A549 treated with RU486 at 1 μM for 4 hours (cell line): ENCODE data around the gene MT1H. TPM values are rescaled to one million over a fixed set of nuclear protein-coding genes. Genes with fewer than 3 reads are reported as not detected.

ENCODE experiments used
- total RNA-seq: library from RNA; stranded (reverse); fragments of 200-300 nt; extraction: Qiagen RNA extraction; gene quantifications from 5 replicates; pipeline ENCODE4 v1.2.3, GENCODE V29; 2022; ENCODE audit warnings: low read depth

The MT1H gene
- total RNA-seq: not detected in 5 replicates

DNA sequence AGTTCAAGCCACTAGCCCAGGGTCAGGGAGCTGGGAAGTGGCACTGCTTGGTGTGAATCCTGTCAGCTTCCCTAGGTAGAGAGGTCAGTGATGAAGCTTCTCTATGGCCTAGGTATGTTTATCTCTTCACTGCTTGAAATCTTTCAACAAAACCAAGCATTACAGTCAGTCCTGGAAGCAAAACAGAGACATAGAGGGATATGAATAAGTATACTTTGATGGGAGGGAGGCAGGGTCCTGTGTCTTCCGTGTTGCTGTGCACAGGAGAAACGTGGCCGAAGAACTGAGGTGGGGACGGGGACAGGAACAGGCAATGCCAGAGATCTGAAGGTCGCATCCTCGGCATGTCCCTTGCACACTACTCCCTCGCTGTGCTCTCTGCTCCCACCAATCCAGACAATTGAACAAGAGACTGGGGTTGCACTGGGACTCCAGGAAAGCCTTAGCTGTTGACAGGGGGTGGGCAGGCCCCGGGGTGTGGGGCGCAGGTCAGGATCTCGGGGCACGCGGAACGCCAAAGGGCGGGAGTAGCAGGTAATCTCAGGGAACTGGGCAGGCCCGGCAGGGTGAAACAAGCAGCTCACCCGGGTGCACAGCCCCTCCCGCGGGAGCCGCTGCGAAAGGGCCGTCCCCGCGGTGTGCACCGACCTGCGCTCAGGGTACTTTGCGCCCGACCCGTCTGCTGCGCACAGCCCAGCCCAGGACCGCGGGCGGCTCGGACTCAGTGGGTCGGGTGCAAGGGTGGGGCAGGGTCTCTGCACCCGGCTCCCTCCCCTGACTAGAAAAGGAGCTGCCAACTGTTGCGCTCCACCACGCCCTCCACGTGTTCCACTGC is at the start of gene MT1H:
Gene MT1H (plus strand): TSS at position 810 of the 835 bp plus-strand sequence. CDS start 71 bp downstream, outside the sequence.

DNA sequence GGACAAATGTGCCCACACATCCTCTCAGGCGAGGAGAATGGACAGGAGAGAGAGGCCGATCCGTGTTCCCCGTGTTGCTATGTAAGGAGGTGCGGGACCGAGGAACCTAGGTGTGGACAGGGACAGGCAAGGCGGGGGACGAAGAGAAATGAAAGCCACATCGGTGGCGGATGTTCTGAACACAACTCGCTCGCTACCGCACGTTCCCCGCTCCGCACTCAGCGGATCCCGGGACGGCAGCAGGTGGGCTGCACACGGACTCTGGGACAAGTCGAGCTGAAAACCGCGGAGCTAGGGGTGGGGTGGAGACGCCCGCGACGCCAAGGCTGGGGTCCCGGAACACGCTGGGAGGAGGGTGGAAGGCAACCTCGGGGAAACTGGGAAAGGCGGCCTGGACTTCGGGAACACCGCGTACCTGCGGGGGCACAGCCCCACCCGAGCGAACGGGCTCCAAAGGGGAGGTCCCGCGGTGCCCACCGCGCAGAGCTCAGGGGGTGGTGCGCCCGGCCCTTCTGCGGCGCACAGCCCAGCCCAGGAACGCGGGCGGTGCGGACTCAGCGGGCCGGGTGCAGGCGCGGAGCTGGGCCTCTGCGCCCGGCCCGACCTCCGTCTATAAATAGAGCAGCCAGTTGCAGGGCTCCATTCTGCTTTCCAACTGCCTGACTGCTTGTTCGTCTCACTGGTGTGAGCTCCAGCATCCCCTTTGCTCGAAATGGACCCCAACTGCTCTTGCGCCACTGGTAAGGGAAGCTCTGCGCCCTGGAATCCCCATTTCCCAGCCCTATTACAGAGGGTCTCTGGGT is 44.3 kb upstream of the MT1H start, which contains the start of gene MT1E:
Gene MT1E (plus strand): TSS at position 642 of the 803 bp plus-strand sequence. CDS start 71 bp downstream, at position 713.

DNA sequence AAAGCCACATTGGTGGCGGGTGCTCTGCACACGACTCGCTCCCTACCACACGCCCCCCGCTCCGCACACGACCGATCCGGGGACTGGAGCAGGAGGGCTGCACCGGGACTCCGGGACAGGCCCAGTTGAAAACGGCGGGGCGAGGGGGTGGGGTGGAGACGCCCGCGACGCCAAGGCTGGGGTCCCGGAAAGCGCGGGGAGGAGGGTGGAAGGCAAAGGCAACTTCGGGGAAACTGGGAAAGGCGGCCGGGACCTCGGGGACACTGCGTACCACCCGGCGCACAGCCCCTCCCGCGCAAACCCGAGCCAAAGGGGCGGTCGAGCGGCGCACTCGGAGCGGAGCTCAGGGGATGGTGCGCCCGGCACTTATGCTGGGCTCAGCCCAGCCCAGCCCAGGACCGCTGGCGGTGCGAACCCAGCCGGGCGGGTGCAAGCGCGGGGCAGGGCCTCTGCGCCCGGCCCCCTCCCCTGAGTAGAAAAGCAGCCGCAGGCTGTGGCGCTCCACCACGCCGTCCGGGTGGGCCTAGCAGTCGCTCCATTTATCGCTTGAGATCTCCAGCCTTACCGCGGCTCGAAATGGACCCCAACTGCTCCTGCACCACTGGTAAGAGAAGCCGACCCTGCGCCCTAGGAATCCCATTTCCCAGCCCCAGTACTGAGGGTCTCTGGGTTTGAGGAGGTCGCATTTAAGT is 37.3 kb upstream of the MT1H start, which contains the start of gene MT1M:
Gene MT1M (plus strand): TSS at position 504 of the 692 bp plus-strand sequence. CDS start 73 bp downstream, at position 577.

GRCh38 chr16:56637814-56638750 is 31.5 kb upstream of the MT1H start, which contains the start of gene MT1A:
MT1A (plus strand) TSS chr16:56638666; CDS start chr16:56638739, 73 bp downstream.

DNA sequence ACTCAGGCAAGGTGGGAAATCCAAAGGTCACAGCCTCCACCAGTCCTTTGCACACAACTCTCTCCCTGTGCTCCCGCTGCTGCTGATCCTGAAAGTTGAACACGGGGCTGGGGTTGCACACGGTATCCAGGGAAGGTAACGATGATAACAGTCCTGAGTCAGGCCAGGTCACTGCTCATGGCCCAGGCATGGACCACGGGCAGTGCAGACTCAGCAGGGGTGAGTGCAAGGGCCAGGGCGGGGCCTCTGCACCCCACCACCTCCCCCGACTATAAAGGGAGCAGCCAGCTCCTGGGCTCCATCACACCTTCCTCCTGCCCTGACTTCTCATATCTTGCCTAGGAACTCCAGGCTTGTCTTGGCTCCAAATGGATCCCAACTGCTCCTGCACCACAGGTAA is 18.0 kb upstream of the MT1H start, which contains the start of gene MT1B:
Gene MT1B (plus strand): TSS at position 301 of the 400 bp plus-strand sequence. CDS start 68 bp downstream, at position 369.

GRCh38 chr16:56657555-56658326 is 11.9 kb upstream of the MT1H start, which contains the start of gene MT1F:
MT1F (plus strand) TSS chr16:56657959; CDS start chr16:56658059, 100 bp downstream.

DNA sequence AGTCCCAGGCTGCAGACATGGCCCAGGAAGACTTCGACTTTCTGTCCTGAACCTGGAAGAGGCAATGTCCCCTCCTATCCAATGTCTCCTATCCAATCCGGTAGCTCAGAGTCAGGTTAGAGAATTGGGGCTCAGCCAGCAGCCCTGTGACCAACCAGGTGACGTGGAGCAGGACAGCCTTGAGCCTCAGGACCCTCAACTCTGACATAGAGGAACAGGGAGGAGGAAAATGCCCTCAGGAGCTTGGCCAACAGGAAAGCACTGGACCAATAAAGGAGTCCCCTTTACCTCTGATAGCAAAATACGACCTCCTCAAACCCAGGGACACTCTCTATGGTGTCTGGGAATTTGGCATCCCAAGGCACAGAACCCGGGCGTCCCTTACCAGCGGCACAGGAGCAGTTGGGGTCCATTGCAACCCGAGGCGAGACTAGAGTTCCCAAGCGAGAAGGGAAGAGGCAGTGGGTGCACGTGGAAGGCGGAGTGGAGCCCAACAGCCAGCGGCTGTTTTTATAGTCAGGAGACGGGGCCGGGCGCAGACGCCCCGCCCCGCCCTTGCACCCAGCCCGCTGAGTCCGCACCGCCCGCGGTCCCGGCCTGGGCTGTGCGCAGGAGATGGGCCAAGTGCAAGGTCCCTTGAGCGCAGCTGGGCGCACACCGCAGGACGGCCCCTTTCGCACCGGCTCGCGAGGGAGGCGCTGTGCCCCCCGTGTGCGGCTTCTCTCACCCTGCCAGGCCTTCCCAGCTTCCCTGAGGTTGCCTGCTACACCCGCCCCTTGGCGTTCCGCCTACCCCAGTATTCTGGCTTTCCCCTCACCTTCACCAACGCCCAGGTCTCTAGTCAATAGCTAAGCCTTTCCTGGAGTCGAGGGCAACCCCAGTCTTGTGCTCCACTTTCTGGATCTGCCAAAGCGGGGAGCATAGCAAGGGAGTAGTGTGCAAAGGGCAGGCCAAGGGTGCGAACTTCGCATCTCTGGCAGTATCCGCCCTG is 1.7 kb upstream of the MT1H start, which contains the start of gene MT1G:
Gene MT1G (minus strand): TSS at position 485 of the 991 bp plus-strand sequence. CDS start 72 bp downstream, at position 413.

GRCh38 chr16:56681939-56682702 is 12.5 kb downstream of the MT1H start, which contains the start of gene MT1X:
MT1X (plus strand) TSS chr16:56682470; CDS start chr16:56682541, 71 bp downstream.

Other genes with a start within 250 kb of the MT1H start
- 53.9 to 71.2 TPM (median 63.9 TPM) in 5 replicates for gene AMFR, start 244.3 kb upstream of the MT1H start, total RNA-seq
- gene NUDT21, start 218.5 kb upstream of the MT1H start, total RNA-seq: 105 to 128 TPM (median 110 TPM) in 5 replicates
- gene OGFOD1, start 218.3 kb upstream of the MT1H start, total RNA-seq: 58.4 to 100 TPM (median 74.5 TPM) in 5 replicates
- gene BBS2, start 149.8 kb upstream of the MT1H start, total RNA-seq: 12.0 to 24.6 TPM (median 19.4 TPM) in 5 replicates
- gene MT4, start 104.7 kb upstream of the MT1H start, total RNA-seq: not detected in 5 replicates
- gene MT3, start 80.3 kb upstream of the MT1H start, total RNA-seq: 0.40 to 0.54 TPM in 2 of 5 replicates, not detected in the others
- gene MT2A, start 61.2 kb upstream of the MT1H start, total RNA-seq: 556 to 952 TPM (median 727 TPM) in 5 replicates
- 0.95 TPM in 1 of 5 replicates, not detected in the others for gene MT1E, start 44.0 kb upstream of the MT1H start, total RNA-seq
- not detected in 5 replicates for gene MT1M, start 37.2 kb upstream of the MT1H start, total RNA-seq
- gene MT1A, start 31.1 kb upstream of the MT1H start, total RNA-seq: 17.0 to 21.0 TPM (median 17.8 TPM) in 5 replicates
- gene MT1B, start 17.9 kb upstream of the MT1H start, total RNA-seq: not detected in 5 replicates
- gene MT1F, start 11.9 kb upstream of the MT1H start, total RNA-seq: 10.9 to 16.8 TPM (median 11.8 TPM) in 5 replicates
- gene MT1G, start 1.7 kb upstream of the MT1H start, total RNA-seq: not detected in 5 replicates
- 177 to 256 TPM (median 193 TPM) in 5 replicates for gene MT1X, start 12.7 kb downstream of the MT1H start, total RNA-seq
- 85.8 to 103 TPM (median 99.0 TPM) in 5 replicates for gene NUP93, start 60.3 kb downstream of the MT1H start, total RNA-seq
- not detected in 5 replicates for gene SLC12A3, start 195.4 kb downstream of the MT1H start, total RNA-seq